HG03039 (cell line): ENCODE results near the gene GRAMD1B.

Experiments
- ATAC-seq: cut with Tn5 transposase; IDR thresholded peaks from one replicate; pipeline ENCODE4 v1.9.1; 2021; ENCODE audit warnings: mild to moderate bottlenecking, moderate library complexity; ENCODE audit not compliant: unreplicated experiment

GRAMD1B gene

DNA sequence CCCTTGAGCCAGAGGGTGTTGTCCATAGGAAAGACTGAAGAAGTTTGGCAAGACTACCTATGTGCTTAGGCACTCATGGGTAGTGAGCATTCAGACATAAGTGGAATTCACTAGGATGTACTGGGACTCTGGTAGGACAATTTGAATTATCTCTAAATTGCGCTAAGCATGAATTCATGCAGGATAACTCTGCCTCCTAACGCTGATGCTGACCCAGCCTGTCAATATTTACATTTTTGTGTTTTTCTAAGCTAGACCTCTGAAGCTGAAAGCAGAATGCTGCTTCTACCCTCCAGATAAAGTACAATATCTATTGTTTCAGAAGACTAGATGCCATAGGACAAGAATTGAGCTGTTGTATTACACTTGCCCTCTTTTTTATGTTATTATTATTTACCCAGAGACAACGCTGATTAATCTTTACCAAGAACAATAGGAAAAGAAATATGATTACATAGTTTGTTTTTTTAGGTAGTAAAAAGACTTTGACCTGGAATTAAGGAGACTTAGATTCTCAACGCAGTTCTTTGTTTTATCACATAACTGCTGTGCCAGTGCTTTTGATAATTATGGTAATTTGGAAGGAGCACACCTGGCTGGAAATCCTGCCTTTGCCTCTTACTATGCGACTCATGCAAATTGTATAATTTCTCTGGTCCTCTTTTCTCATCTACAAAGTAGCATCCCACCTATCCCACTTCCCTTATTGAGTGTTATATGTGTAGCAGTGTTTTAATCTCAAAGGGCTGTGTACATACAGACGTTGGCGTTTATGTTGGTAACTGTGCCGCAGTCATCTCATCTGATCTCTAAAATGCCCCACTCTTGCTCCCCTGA is 21.2 kb upstream of the GRAMD1B start:
- ATAC-seq, result no peak

DNA sequence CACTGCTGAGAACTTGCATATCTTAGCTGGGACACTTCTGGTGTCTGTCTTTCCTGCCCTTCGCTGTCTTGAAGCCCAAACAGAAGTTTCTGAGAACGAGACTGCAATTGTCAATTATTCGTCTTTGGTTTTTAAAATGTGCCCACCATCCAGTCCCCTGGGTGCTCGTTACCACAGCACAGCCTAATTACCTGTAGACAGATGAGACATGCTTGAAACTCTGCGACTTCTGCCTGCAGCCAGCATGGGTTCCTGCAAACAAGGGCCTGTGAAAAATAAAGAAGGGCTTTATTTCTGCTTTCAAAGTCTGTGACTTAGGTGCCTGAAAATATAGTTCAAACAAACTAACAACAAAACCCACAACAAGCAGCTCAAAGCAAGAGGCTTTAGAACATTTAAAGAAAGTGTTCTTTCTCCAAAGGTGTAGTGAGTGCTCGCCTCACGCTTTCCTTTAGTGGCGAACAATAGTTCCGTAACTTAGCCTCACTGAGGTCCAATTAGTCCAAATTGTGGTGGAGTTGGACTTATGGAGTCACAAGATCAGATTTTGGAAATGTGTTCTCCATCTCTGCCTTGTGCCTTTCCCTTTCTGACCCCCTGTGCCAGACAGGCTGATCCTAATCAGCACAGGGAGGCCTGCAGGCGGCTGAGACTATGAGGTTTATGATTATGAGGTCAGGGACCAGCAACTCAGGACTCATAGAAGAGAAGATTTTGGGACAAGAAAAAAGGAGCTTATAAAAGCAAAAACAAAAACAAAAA is 20.4 kb upstream of the GRAMD1B start:
- ATAC-seq, result no peak

DNA sequence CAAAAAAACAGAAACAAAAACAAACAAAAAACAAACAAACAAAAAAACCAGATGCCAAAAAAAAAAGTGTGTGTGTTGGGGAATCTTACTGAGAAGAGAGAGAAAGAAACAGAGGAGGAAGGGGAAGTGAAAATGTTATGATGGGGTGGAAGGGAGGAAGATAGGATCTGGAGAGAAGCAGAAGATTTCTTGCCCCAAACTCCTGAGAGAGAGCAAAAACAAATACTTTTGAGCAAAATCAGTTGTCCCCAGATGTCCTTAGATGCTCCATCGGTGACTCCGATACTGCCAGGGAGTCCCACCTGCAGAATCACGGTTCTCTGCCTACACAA is 19.9 kb upstream of the GRAMD1B start:
- no peak for ATAC-seq

DNA sequence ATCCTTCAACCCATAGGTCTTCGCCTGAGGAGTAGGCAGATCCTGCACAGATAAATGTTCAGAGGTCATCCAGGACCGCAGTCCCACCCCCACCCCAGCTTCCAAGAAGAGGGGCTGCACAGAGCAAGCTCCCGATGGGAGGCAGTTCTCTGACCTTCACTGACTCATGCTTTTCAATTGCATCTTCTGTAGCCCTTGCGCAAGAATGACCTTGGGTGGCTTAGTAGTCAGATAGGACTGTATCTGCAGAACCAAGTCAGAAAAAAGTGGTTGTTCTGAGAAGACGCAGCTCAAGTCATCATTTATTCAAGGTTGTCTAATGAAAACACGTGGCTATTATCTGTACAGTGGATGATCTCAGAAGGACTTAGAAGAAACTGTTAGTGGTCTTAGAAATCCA is 16.4 kb upstream of the GRAMD1B start:
- no peak for ATAC-seq

DNA sequence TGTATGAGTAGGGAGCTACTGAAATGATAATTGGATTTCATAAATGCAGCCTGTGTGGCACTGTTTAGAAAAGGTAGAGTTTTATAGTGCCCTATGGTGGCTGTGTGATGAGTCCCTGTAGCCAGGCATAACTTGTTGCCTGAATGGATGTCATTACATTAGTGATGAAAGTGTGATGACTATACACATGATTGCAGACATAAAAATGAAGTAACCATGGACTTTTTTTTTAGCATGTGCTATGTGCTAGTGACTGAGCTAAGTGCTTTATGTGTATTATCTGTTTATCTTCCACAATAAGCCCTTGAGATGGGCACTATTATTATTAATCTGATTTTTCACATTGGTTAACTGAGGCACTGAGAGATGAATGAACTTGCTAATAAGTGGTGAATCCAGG is 13.5 kb upstream of the GRAMD1B start:
- ATAC-seq, result no peak

DNA sequence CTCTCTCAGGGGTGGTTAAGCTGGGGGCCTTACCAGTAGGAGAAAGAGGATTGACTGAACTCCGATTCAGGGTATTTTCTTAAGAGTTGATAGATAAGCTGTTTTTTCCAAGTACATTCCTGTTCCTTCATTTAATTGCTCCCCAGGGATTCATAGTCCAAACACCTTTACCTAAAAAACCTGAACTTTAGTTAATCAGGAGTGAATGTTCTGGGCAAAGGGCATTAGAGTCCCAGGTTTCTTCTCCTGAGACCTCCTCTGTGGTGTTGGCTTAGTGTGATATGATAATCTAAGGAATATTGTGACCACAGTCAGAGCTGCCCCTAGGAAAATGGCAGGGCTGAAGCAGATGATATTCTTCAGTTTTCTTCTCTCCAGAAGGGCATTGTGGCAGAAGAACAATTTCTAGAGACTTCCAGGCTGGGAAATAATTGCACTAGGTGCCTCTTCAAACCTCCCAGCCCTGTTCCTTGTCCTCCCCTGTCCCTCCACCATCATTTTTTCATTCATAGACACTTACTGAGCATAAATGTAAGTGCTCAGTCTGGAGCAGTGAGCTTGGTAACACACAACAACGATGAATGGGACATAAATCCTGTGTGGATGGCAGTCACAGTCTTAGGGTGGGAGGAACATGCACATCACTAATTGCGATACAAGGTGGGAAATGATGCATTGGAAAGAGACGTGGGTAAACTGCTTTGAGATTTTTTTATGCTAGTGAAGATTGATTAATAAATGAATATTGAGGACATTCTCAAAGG is 11.5 kb upstream of the GRAMD1B start:
- ATAC-seq, result no peak

DNA sequence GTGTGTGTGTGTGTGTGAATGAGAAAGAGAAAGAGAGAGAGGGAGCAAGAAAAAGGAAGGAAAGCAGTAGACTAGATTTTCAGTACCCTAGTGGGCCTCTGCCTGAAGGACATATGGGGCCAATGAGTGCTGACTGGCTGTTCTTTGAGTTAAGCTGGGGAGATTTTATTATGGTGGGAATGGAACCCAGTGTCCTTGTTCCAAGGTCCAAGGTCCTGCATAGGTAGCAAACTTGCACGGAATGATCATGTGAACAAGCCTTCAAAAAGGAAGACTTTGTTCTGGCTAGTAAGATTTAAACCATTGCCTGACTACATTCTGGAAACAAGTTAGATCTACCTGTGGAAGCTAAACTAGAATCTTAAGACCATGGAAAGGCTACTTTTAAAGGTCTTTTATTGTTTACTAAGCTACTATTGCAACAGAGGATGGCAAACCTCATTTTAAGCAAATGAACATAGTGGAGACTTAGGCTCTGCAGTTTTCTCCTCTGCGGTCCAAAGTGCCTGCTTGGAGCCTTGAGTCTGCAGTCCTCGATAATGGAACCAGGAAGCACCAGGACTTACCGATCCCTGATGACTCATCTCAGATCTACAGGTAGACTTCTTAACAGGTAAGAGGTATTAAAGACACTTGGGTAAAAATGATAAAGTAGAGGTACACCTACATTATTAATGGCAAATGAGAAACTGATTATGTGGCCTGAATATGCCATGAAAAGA is 10.2 kb upstream of the GRAMD1B start:
- no peak for ATAC-seq

DNA sequence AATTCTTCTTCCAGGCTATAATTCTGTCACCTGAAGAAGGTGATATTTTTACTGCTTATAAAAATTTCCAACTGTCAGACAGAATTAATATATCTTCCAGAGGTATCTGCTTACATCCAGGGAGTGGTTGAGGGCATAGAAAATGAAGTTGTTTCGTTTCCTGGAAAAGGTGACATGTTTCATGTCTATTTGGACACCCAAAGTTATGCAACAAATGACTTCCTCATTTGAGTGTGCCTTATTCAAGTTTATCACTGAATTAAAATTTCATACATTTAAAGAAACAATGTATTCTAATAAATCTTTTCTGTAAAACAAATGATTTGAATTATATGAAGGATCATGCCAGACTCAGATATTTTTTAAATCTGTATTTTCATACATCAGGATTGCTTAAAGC is 8.5 kb upstream of the GRAMD1B start:
- ATAC-seq, result no peak

DNA sequence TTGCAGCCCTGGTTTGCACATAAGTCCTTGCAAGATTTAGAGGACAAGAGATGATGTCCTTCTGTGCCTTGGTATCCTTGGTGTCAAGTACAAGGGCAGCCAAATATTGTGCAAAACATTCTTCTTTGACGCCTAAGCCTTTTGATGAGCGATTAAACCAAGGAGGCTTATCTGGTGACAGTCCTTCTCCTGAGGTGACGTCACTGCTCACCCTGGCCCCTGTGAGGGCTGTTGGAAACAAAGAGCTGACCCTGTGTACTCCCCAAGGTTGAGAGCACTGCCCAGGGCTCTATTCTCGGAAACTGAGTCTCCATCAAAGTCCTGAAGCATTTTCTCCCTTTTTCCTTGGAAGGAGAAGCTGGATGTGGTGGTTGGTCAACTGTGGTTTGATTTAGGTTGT is 4.7 kb upstream of the GRAMD1B start:
- no peak for ATAC-seq

DNA sequence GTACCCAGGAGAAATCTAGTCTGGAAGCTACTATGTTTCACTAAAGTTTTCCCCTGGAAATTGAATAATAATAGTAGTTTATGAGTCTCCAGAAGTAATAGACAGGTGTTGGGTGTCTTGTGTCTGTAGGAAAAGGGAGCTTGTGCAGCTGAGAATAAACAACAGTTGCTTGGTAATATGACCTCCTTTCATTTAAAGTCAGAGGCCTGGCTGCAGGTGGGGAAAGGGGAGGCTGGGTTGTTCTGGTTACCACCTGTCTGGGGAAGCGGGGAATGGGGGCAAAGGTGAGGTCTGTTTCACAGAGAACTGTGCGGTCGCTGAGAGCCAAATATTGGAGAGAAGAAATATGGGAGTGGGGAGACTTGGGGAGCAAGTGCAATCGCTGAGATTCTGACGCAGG is 3.3 kb upstream of the GRAMD1B start:
- no peak for ATAC-seq

DNA sequence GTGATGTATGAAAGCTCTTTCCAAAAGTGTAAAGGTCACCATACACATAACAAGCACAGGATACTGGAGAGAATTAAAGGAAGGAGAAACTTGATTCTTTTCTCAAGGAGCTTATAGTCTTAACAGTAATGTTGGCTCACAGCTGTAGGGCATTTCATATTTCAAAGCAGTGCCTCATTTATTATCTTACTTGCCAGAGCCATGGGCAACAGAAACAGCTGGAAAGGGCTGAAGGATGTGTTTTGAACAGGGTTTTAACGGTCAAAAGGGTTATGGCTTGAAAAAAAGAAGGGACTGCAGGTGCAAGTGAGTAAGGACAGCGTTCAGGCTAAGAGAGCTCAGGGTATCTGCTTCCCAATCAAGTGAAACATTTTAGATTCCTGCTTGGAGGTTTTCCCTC is 2.7 kb upstream of the GRAMD1B start:
- ATAC-seq, result no peak

DNA sequence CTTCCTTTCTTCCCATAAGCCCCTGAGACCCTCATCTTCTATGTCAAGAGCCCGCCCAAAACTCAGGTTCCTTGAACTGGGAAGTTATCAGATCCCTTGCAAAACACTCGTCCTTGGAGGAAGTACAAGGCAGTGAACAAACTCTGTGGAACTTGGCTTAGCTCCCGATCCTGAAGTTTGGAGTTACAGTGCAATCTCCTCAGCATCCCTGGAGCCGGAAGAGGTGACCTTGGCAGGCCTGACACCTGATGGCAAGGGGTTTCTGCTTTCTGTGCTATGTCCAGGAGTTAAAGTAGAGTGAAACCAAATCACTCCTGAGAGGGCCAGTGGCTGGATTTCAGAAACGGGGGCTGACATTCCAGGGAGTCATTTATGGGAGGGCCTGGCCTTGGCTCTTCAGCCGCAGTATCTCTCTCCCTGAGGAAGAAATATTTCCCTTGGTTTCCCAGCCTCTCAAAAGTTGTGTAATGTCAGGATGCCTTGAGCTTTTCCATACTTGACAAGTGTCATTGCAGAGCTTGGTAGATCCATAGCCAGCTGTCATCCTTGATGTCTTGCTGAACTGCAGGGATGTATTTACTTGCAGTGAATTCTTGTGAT is 1.9 kb upstream of the GRAMD1B start:
- ATAC-seq, result no peak

DNA sequence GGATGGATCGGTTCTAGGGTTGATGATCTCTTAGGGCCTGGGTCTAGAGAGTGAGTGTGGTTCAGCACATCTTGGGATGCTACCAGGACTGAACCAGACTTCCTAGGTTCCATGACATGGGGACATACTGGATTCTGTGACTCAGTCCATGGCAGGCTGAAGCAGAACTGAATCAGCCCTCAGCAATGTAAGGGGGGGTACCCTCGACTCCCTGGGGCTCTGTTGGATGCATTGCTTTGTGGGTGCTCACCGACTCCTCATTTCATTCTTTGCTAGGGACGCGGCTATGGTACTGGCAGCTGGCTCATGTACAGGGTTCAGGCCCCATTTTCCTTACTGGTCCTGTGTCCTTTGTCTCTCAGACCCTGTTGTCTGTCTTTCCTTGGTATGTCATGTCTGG is 733 bp upstream of the GRAMD1B start:
- no peak for ATAC-seq

DNA sequence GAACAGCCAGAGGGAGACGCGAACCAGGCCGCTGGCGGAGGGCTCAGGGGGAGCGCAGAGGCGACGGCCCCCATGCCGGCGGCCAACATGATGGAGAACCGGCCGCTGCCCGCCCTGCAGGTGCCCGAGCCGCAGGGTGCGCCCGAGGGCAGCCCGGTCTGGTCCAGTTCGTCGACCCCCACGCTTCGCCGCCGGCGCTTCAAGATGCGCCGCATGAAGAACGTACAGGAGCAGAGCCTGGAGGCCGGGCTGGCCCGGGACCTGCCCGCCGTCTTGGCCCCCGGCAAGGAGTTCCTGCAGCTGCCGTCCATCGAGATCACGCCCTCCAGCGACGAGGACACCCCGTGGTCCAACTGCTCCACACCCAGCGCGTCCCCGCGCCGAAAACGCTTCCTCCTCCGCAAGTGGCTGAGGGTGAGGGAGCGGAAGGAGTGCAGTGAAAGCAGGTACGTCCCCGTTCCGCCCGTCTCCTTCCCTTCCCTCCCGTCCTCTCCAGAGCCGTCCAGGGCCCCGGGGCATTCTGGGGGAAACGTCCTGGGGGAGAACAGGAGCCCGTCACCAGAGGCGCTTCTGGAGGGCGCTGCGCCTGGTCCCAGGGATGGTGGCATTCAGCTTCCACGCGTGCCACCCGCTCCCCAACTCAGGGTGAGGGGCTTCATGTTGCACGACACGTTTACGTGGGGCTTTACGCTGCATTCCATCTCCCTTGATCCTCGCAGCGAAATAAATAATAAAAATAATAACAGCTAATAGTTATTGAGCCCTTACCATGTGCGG is 840 bp downstream of the GRAMD1B start:
- no peak for ATAC-seq

DNA sequence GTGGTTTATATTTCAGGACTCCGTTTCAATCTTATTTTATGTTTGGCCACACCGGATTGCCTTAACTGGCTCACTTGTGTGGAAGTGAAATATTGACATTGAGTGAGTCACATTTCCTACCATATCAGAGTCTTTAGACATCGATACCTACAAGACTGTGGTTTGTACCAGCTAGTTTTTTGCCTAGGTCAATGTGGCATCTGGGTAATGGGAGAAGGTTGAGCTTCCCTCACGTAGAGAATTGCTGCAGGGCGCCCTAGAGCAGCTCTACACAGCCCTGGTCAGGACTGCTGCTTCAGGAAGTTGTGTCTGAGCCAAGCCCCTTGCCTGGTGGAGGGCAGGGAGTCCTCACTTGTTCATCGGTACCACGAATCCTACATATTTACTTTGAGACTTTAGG is 1.6 kb downstream of the GRAMD1B start:
- ATAC-seq, result no peak

DNA sequence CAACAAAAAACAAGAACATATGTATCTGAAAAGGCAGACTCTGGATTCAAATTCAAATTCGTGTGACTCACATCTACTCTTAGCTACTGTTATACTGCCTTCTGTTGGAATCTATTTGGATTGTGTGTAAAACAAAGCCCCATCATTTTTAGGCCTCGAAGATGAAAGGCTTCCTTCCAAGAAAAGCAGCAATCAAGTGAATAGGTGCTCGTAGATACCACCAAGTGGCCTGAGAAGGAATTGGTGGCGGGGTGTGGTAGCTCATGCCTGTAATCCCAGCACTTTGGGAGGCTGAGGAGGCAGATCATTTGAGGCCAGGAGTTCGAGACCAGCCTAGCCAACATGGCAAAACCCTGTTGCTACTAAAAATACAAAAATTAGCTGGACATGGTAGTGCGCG is 4.2 kb downstream of the GRAMD1B start:
- no peak for ATAC-seq

DNA sequence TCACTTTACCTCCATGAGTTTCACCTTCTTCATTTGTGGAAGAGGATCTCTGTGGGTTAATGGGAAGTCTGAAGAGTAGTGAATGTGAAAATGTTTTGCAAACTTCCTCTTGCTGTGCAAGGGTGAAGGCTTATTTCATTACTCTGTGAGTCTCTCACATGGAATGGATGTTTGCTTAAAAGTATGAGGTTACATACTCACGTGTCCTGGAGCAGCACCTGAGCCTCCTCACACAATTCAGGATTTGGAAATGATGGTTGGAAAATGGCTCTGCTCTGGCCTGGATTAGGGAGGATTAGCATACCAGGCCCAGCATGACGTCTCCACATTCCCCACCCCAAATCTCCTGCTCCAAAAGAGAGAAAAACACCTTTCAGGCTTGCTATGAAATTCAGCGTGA is 4.8 kb downstream of the GRAMD1B start:
- no peak for ATAC-seq

DNA sequence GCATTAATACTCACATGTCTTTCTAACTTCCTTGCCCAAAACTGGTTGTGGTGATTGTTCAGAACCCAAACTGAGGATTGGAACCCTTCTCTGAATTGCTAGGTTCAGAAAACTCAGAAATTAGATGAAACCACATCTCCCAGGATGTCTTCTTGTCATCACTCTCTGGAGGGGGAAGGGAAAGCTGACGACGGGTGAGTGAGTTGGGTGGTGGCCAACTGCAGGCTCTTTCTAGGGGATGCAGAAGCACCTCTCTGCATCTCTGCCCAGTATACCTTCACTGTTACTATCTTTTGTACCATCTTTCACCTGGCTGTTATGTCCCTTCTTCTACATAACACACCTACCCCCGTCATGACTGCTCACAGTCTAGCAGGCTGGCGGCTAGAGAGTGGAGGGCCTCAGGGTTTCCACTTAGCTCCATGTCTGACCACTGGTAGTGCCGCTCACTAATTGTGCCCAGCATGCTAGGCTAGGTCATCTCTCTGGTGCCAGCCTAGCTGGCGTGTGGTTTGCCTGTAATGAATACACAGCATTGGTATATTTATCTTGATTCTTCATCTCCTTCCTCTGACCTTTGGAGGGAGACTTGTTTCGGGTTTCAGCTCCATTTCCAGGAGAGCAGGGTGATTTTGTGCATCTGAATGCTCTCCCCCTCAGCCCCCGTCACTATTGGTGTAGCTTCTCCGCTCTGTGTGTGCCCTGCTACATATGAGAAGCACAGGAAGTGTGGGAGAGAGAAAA is 7.3 kb downstream of the GRAMD1B start:
- no peak for ATAC-seq

DNA sequence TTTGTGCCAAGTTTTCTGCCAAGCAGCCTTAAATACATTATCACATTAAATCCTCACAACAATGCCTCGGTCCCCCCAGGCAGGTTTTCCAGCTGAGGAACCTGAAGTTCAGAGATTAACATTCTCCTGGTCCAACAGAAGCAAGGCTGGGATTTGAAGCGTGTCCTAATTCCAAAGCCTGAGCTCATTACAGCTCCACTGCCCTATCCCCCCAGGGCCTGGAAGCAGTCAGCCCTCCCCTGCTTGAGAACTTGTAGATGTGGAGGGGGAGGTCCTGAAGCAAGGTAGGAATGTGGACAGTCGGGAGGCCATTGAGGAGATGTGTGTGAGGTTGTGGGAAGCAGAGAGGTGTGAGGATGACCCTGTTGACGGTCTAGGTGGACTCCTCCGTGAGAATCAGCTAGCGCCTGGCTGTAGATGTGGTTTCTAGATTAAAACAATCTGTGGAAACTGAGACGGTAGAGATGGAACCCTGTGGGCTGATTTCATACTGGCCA is 8.1 kb downstream of the GRAMD1B start:
- ATAC-seq, result no peak
